A673 (cell line): ENCODE results near the gene USP9X.

Experiments
- CTCF ChIP-seq: fragments of 300-800, 200-600 bp; sonication (generic); conservative IDR thresholded peaks from 2 replicates; pipeline ENCODE4 v1.5.1; 2017; ENCODE audit warnings: low read depth, mild to moderate bottlenecking, antibody characterized with exemption, low read length, moderate library complexity, mixed read lengths
- EZH2 ChIP-seq: fragments of 200-600 bp; sonication (generic); IDR thresholded peaks from 2 replicates; pipeline ENCODE4 v1.6.1; 2017; ENCODE audit warnings: borderline replicate concordance, low read depth, mild to moderate bottlenecking, mixed read lengths, antibody characterized with exemption, low read length; ENCODE audit not compliant: poor library complexity, severe bottlenecking

- no peak for TF ChIP-seq CTCF
- no peak for TF ChIP-seq EZH2
Observed at GRCh38 chrX:41108007-41108406, 22.8 kb downstream of the USP9X start.
